GM19351 (cell line): Measurements from ENCODE around the gene SH3RF1.
A peak's percentile ranks its signal among the peaks of the same experiment; 100 is the strongest.
"Not testable (repeated sequence)": the region's sequence is repeated elsewhere in the genome, so short reads cannot be mapped to it uniquely, and the experiment has no call there.

ENCODE experiments used
- ATAC-seq: cut with Tn5 transposase; IDR thresholded peaks from one replicate; pipeline ENCODE4 v1.9.1; 2021; ENCODE audit warnings: mild to moderate bottlenecking, moderate library complexity; ENCODE audit not compliant: unreplicated experiment

The SH3RF1 gene

GRCh38 chr4:169277838-169278237 is 7.1 kb upstream of the SH3RF1 start:
- ATAC-seq: not testable (repeated sequence)

- ATAC-seq: no peak
Measured at GRCh38 chr4:169275180-169275579, 4.4 kb upstream of the SH3RF1 start.

- ATAC-seq: no peak
Measured at GRCh38 chr4:169274033-169274432, 3.3 kb upstream of the SH3RF1 start.

GRCh38 chr4:169272265-169272886 is 1.6 kb upstream of the SH3RF1 start:
- peak; percentile 19 for ATAC-seq

GRCh38 chr4:169271692-169272007 is 894 bp upstream of the SH3RF1 start:
- peak; percentile 0 for ATAC-seq

GRCh38 chr4:169269916-169270809 is 593 bp downstream of the SH3RF1 start:
- peak; percentile 41 for ATAC-seq

GRCh38 chr4:169268951-169269760 is 1.6 kb downstream of the SH3RF1 start:
- no peak for ATAC-seq

GRCh38 chr4:169267070-169267469 is 3.7 kb downstream of the SH3RF1 start:
- ATAC-seq: no peak

- ATAC-seq: no peak
Measured at GRCh38 chr4:169266661-169267060, 4.1 kb downstream of the SH3RF1 start.

GRCh38 chr4:169266081-169266480 is 4.7 kb downstream of the SH3RF1 start:
- ATAC-seq: no peak

GRCh38 chr4:169263791-169264392 is 6.9 kb downstream of the SH3RF1 start:
- no peak for ATAC-seq

GRCh38 chr4:169260217-169260866 is 10.4 kb downstream of the SH3RF1 start:
- no peak for ATAC-seq

- no peak for ATAC-seq
Measured at GRCh38 chr4:169259271-169259670, 11.5 kb downstream of the SH3RF1 start.

GRCh38 chr4:169258141-169258540 is 12.6 kb downstream of the SH3RF1 start:
- ATAC-seq: no peak

GRCh38 chr4:169256856-169257761 is 13.6 kb downstream of the SH3RF1 start:
- no peak for ATAC-seq

GRCh38 chr4:169256101-169256612 is 14.6 kb downstream of the SH3RF1 start:
- no peak for ATAC-seq

GRCh38 chr4:169254546-169254983 is 16.2 kb downstream of the SH3RF1 start:
- ATAC-seq: no peak

- ATAC-seq: no peak
Measured at GRCh38 chr4:169253904-169254303, 16.9 kb downstream of the SH3RF1 start.

GRCh38 chr4:169253113-169253671 is 17.6 kb downstream of the SH3RF1 start:
- no peak for ATAC-seq
